ENCODE measurements around the gene ZNF182. TPM values are rescaled to one million over a fixed set of nuclear protein-coding genes. Genes with fewer than 3 reads are reported as not detected.
"Not testable (repeated sequence)": the region's sequence is repeated elsewhere in the genome, so short reads cannot be mapped to it uniquely, and the experiment has no call there.

The ZNF182 gene
- total RNA-seq, 4 donors from 2014 or later = 2.2 to 4.1 (median 4.1) TPM

- TF ChIP-seq POLR2A (IDR thresholded peaks at IDR 0.05) (no peak), CTCF (IDR thresholded peaks at IDR 0.05) (no peak)
- intact Hi-C loops (cut with DNase I; ENCODE audit: low total_unique reads) = no loop called here
- DNase-seq (ENCODE audit: low spot score in 2 of 2) = peak in 1 of 2 donors; percentile 78
- no peak overlapping the region for H3K4me3 ChIP-seq (ENCODE audit: low read depth, poor library complexity, severe bottlenecking)
- WGBS, 2 donors = 83 to 87% methylated on average over 6 to 10 of the region's 10 CpGs
Observed at GRCh38 chrX:48030237-48030636, 26.4 kb upstream of the ZNF182 start.

- TF ChIP-seq POLR2A (IDR thresholded peaks at IDR 0.05) (no peak), CTCF (IDR thresholded peaks at IDR 0.05) (no peak)
- 76 to 97% methylated on average over 5 to 8 of the region's 8 CpGs for WGBS, 2 donors
- no peak overlapping the region for H3K4me3 ChIP-seq (ENCODE audit: low read depth, poor library complexity, severe bottlenecking)
- peak in 1 of 2 donors; percentile 66 for DNase-seq (ENCODE audit: low spot score in 2 of 2)
- intact Hi-C loops (cut with DNase I; ENCODE audit: low total_unique reads) = loop anchor here (10.0 kb wide), 1 partner anchor 193 kb away; the partner anchor contains the start of gene ZNF81
Observed at GRCh38 chrX:48028091-48028490, 24.3 kb upstream of the ZNF182 start.

- WGBS, 2 donors = 42 to 53% methylated on average over 3 of the region's 4 CpGs
- H3K4me3 ChIP-seq (ENCODE audit: low read depth, poor library complexity, severe bottlenecking) = not testable (repeated sequence)
- intact Hi-C loops (cut with DNase I; ENCODE audit: low total_unique reads) = loop anchor here (10.0 kb wide), 1 partner anchor 193 kb away; the partner anchor contains the start of gene ZNF81
- peak in 1 of 2 donors; percentile 40 for DNase-seq (ENCODE audit: low spot score in 2 of 2)
Observed at GRCh38 chrX:48027545-48027944, 23.8 kb upstream of the ZNF182 start.

- peak in 1 of 2 donors; percentile 34 for DNase-seq (ENCODE audit: low spot score in 2 of 2)
- no peak overlapping the region for H3K4me3 ChIP-seq (ENCODE audit: low read depth, poor library complexity, severe bottlenecking)
- TF ChIP-seq CTCF (IDR thresholded peaks at IDR 0.05) (no peak), POLR2A (IDR thresholded peaks at IDR 0.05) (no peak)
- 3 to 22% methylated on average over 7 of the region's 7 CpGs for WGBS, 2 donors
- intact Hi-C loops (cut with DNase I; ENCODE audit: low total_unique reads) = loop anchor here (10.0 kb wide), 1 partner anchor 191 kb away; the partner anchor contains the start of gene ZNF81
Observed at GRCh38 chrX:48025561-48025960, 21.8 kb upstream of the ZNF182 start.

GRCh38 chrX:48022738-48023137 is 18.9 kb upstream of the ZNF182 start:
- DNase-seq (ENCODE audit: low spot score in 2 of 2) = no peak
- 90 to 100% methylated on average over 3 of the region's 3 CpGs for WGBS, 2 donors
- no peak overlapping the region for H3K4me3 ChIP-seq (ENCODE audit: low read depth, poor library complexity, severe bottlenecking)
- TF ChIP-seq POLR2A (IDR thresholded peaks at IDR 0.05) (no peak), CTCF (IDR thresholded peaks at IDR 0.05) (no peak)
- intact Hi-C loops (cut with DNase I; ENCODE audit: low total_unique reads) = loop anchor here (10.0 kb wide), 1 partner anchor 188 kb away; the partner anchor contains the start of gene ZNF81

GRCh38 chrX:48022100-48022499 is 18.3 kb upstream of the ZNF182 start:
- intact Hi-C loops (cut with DNase I; ENCODE audit: low total_unique reads) = loop anchor here (10.0 kb wide), 1 partner anchor 187 kb away; the partner anchor contains the start of gene ZNF81
- H3K4me3 ChIP-seq (ENCODE audit: low read depth, poor library complexity, severe bottlenecking) = no peak overlapping the region
- DNase-seq (ENCODE audit: low spot score in 2 of 2) = no peak
- no peak for TF ChIP-seq POLR2A (IDR thresholded peaks at IDR 0.05)
- no peak for TF ChIP-seq CTCF (IDR thresholded peaks at IDR 0.05)
- WGBS, 2 donors = 58 to 69% methylated on average over 3 of the region's 3 CpGs
